CD14-positive monocyte (primary cell): ENCODE results near the gene LRRC73. TPM values are rescaled to one million over a fixed set of nuclear protein-coding genes. Genes with fewer than 3 reads are reported as not detected.

Source experiments
- DNase-seq, 3 donors: peaks; one replicate each; pipeline ENCODE4 v3.0.0-alpha.2; 2011 to 2022
- H2AFZ ChIP-seq: 2 replicates; pipeline ENCODE4 v1.6.0; 2012; ENCODE audit warnings: mild to moderate bottlenecking, low read depth, low read length, inconsistent platforms; ENCODE audit not compliant: insufficient read depth, poor library complexity, severe bottlenecking
- H3K27ac ChIP-seq, 2 donors: 1 replicate in 1 of 2; 2 replicates in 1 of 2; pipeline ENCODE4 v1.5.1; 2012 to 2013; ENCODE audit warnings: low read length in 2 of 2, control low read depth in 1 of 2, inconsistent platforms in 1 of 2, low read depth in 1 of 2, mild to moderate bottlenecking in 1 of 2
- H3K27me3 ChIP-seq, 2 donors: one replicate each; pipeline versions ENCODE4 v1.6.0 to v1.6.1; 2011 to 2013; ENCODE audit warnings: low read length in 2 of 2; ENCODE audit not compliant: control insufficient read depth in 2 of 2, insufficient read depth in 2 of 2
- H3K36me3 ChIP-seq, 2 donors: replicated peaks in 1 of 2; 1 replicate in 1 of 2; 2 replicates in 1 of 2; pipeline versions ENCODE4 v1.5.1 to v1.6.1; 2012 to 2013; ENCODE audit warnings: low read length in 2 of 2, control low read depth in 1 of 2, inconsistent platforms in 1 of 2, mild to moderate bottlenecking in 1 of 2; ENCODE audit not compliant: insufficient read depth in 2 of 2, control insufficient read depth in 1 of 2
- H3K4me1 ChIP-seq, 2 donors: 1 replicate in 1 of 2; 2 replicates in 1 of 2; pipeline versions ENCODE4 v1.5.1 to v1.6.1; 2012 to 2013; ENCODE audit warnings: low read length in 2 of 2, control low read depth in 1 of 2, inconsistent platforms in 1 of 2, mild to moderate bottlenecking in 1 of 2, moderate library complexity in 1 of 2; ENCODE audit not compliant: insufficient read depth in 2 of 2, control insufficient read depth in 1 of 2
- H3K4me2 ChIP-seq: replicated peaks from 2 replicates; pipeline ENCODE3; 2012; ENCODE audit warnings: low read length, moderate library complexity, mild to moderate bottlenecking; ENCODE audit not compliant: poor library complexity, severe bottlenecking; ENCODE audit errors: extremely low read depth
- H3K4me3 ChIP-seq, 3 experiments: fragments of 200-600 bp in 1 of 3; sonication (generic) in 1 of 3; replicated peaks in 1 of 3; 1 replicate in 2 of 3; 2 replicates in 1 of 3; pipeline ENCODE4 v1.5.1; 2011 to 2013; ENCODE audit warnings: low read length in 3 of 3, mild to moderate bottlenecking in 3 of 3, control low read depth in 2 of 3, low read depth in 2 of 3, inconsistent platforms in 1 of 3, moderate library complexity in 1 of 3
- H3K79me2 ChIP-seq: 2 replicates; pipeline ENCODE4 v1.6.0; 2012; ENCODE audit warnings: mild to moderate bottlenecking, control low read depth, inconsistent platforms, low read length, moderate library complexity; ENCODE audit not compliant: insufficient read depth
- H3K9ac ChIP-seq: 2 replicates; pipeline ENCODE4 v1.6.0; 2017; ENCODE audit warnings: low read length, mild to moderate bottlenecking; ENCODE audit not compliant: insufficient read depth, poor library complexity, severe bottlenecking
- H3K9me3 ChIP-seq, 2 donors: replicated peaks in 1 of 2; 1 replicate in 1 of 2; 2 replicates in 1 of 2; pipeline versions ENCODE4 v1.5.1 to v1.6.1; 2012 to 2013; ENCODE audit warnings: low read length in 2 of 2, control low read depth in 1 of 2; ENCODE audit not compliant: control insufficient read depth in 1 of 2, insufficient read depth in 1 of 2
- H4K20me1 ChIP-seq: 2 replicates; pipeline ENCODE4 v1.6.0; 2012; ENCODE audit warnings: mild to moderate bottlenecking, low read length, control low read depth, moderate library complexity; ENCODE audit not compliant: insufficient read depth
- H3K27ac Mint-ChIP-seq, 7 donors: one replicate each; pipeline ENCODE4 v1.8.0; 2020; ENCODE audit warnings: mild to moderate bottlenecking in 7 of 7, mixed read lengths in 7 of 7, moderate library complexity in 6 of 7, inconsistent platforms in 2 of 7
- H3K27me3 Mint-ChIP-seq, 3 donors: one replicate each; pipeline ENCODE4 v1.8.0; 2021 to 2022; ENCODE audit warnings: low read depth in 3 of 3, mild to moderate bottlenecking in 3 of 3, mixed read lengths in 3 of 3, moderate library complexity in 3 of 3, inconsistent platforms in 1 of 3
- H3K36me3 Mint-ChIP-seq, 2 donors: one replicate each; pipeline ENCODE4 v1.8.0; 2020; ENCODE audit warnings: mixed read lengths in 2 of 2, inconsistent platforms in 1 of 2, mild to moderate bottlenecking in 1 of 2
- H3K4me1 Mint-ChIP-seq: one replicate; pipeline ENCODE4 v1.8.0; 2020; ENCODE audit warnings: mild to moderate bottlenecking, mixed read lengths
- H3K4me3 Mint-ChIP-seq, 2 donors: one replicate each; pipeline ENCODE4 v1.8.0; 2020; ENCODE audit warnings: mild to moderate bottlenecking in 2 of 2, mixed read lengths in 2 of 2, moderate library complexity in 1 of 2
- H3K9me3 Mint-ChIP-seq, 7 donors: one replicate each; pipeline ENCODE4 v1.8.0; 2020 to 2022; ENCODE audit warnings: mixed read lengths in 7 of 7, mild to moderate bottlenecking in 6 of 7, moderate library complexity in 6 of 7, inconsistent platforms in 2 of 7
- CTCF ChIP-seq: fragments of 200-600 bp; IDR thresholded peaks from one replicate; pipeline ENCODE4 v1.8.0; 2022; ENCODE audit warnings: antibody characterized with exemption, mild to moderate bottlenecking
- WGBS: methylation state at CpG from one replicate; pipeline ENCODE4 v1.1.5; 2013; ENCODE audit warnings: missing lambda C conversion rate; ENCODE audit not compliant: insufficient coverage; 5-methylcytosine and 5-hydroxymethylcytosine counted together
- intact Hi-C, 2 donors: fragments of 100-400 bp; cut with micrococcal nuclease; formaldehyde crosslinking; loops; one replicate each; pipeline versions ENCODE4 v1.15.0 to v1.15.1; 2023
- polyA plus RNA-seq, 3 donors: library from polyadenylated mRNA; depleted of rRNA in 1 of 3; unstranded in 2 of 3; stranded (reverse) in 1 of 3; fragments of 300-500 nt in 2 of 3; fragments of >200 nt in 1 of 3; fragmentation: Illumina TruSeq in 2 of 3; gene quantifications; 1 replicate in 2 of 3; 2 replicates in 1 of 3; pipeline ENCODE4 v1.2.3, GENCODE V29; 2012 to 2021

Gene LRRC73
- polyA plus RNA-seq, 3 donors, result not detected

GRCh38 chr6:43497689-43498088 lies 12.5 kb downstream of the LRRC73 start:
- peaks cover 55 to 84% of the 10 kb centered on the region in 2 donors for H3K36me3 ChIP-seq
- no peaks in the 10 kb centered on the region for H3K9me3 ChIP-seq
- no peak overlapping the region for H3K4me3 ChIP-seq
- no peak overlapping the region for H2AFZ ChIP-seq
- DNase-seq, result no peak
- Mint-ChIP-seq H3K9me3 (no peaks in the 10 kb centered on the region), H3K36me3 (peaks cover 58 to 60% of the 10 kb centered on the region in 2 donors), H3K4me3 (no peak overlapping the region), H3K4me1 (peaks cover 8% of the 10 kb centered on the region), H3K27ac (peak overlapping the region in 1 of 7 donors; percentile 48), H3K27me3 (peaks cover 0 to 4% (median 0%) of the 10 kb centered on the region in 3 donors)
- H3K4me2 ChIP-seq, result no peak overlapping the region
- no peaks in the 10 kb centered on the region for H3K79me2 ChIP-seq
- no peak overlapping the region for H3K27ac ChIP-seq
- no peaks in the 10 kb centered on the region for H3K27me3 ChIP-seq
- TF ChIP-seq CTCF, result no peak
- H4K20me1 ChIP-seq, result peaks cover 23% of the 10 kb centered on the region
- 98% methylated on average over 9 of the region's 12 CpGs for WGBS
- intact Hi-C loops, result no loop called here
- H3K9ac ChIP-seq, result no peak overlapping the region
- H3K4me1 ChIP-seq, result no peaks in the 10 kb centered on the region

GRCh38 chr6:43497129-43497396 lies 13.1 kb downstream of the LRRC73 start:
- no peak overlapping the region for H3K4me2 ChIP-seq
- no peaks in the 10 kb centered on the region for H3K4me1 ChIP-seq
- H3K79me2 ChIP-seq, result no peaks in the 10 kb centered on the region
- TF ChIP-seq CTCF, result no peak
- Mint-ChIP-seq H3K27ac (no peak overlapping the region), H3K4me1 (peaks cover 8% of the 10 kb centered on the region), H3K27me3 (peaks cover 0 to 4% (median 0%) of the 10 kb centered on the region in 3 donors), H3K4me3 (no peak overlapping the region), H3K9me3 (no peaks in the 10 kb centered on the region), H3K36me3 (peaks cover 53 to 57% of the 10 kb centered on the region in 2 donors)
- intact Hi-C loops, result no loop called here
- peaks cover 48 to 84% of the 10 kb centered on the region in 2 donors for H3K36me3 ChIP-seq
- no peaks in the 10 kb centered on the region for H3K27me3 ChIP-seq
- no peak overlapping the region for H3K4me3 ChIP-seq
- no peak overlapping the region for H3K27ac ChIP-seq
- no peak overlapping the region for H3K9ac ChIP-seq
- 100% methylated on average over 1 of the region's 6 CpGs for WGBS
- no peaks in the 10 kb centered on the region for H3K9me3 ChIP-seq
- no peak for DNase-seq
- H4K20me1 ChIP-seq, result peaks cover 29% of the 10 kb centered on the region
- no peak overlapping the region for H2AFZ ChIP-seq
